WI38 (cell line): ENCODE measurements around the gene DISC1.

Source experiments
- H3K4me3 ChIP-seq: 2 replicates; pipeline ENCODE4 v1.5.1; 2011; ENCODE audit warnings: low read depth, mild to moderate bottlenecking, control low read depth, low read length
- CTCF ChIP-seq: IDR thresholded peaks from 2 replicates; pipeline ENCODE4 v1.5.1; 2012; ENCODE audit warnings: low read depth, mild to moderate bottlenecking, control low read depth, low read length

DISC1 gene

GRCh38 chr1:231606712-231607111 lies 19.9 kb upstream of the DISC1 start:
- H3K4me3 ChIP-seq, result no peak overlapping the region
- no peak for TF ChIP-seq CTCF

GRCh38 chr1:231610388-231610787 lies 16.2 kb upstream of the DISC1 start:
- H3K4me3 ChIP-seq, result no peak overlapping the region
- no peak for TF ChIP-seq CTCF

DNA sequence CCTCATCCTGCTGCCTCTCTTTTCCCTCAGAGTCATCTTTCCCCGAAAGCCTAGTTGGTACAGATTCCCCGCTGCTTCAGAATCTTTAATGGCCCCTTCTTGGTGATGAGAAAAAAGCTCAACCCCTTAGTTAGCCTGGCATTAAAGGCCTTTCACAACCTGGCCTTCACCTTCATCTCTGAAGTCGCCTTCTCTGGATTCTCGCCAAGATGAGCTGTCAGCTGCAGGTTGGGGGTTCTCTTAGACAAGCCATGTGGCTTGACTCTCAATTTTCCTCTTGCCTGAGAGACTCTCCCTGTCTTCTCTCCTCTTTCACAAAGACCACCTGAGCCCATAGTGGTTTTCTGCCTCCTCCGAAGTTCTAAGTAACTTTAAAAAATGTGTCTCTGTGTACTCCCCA lies 15.5 kb upstream of the DISC1 start:
- no peak for TF ChIP-seq CTCF
- no peak overlapping the region for H3K4me3 ChIP-seq

- no peak overlapping the region for H3K4me3 ChIP-seq
- TF ChIP-seq CTCF, result no peak
Observed at GRCh38 chr1:231611851-231612250, 14.7 kb upstream of the DISC1 start.

GRCh38 chr1:231612393-231613089 lies 14.0 kb upstream of the DISC1 start:
- no peak overlapping the region for H3K4me3 ChIP-seq
- TF ChIP-seq CTCF, result no peak

DNA sequence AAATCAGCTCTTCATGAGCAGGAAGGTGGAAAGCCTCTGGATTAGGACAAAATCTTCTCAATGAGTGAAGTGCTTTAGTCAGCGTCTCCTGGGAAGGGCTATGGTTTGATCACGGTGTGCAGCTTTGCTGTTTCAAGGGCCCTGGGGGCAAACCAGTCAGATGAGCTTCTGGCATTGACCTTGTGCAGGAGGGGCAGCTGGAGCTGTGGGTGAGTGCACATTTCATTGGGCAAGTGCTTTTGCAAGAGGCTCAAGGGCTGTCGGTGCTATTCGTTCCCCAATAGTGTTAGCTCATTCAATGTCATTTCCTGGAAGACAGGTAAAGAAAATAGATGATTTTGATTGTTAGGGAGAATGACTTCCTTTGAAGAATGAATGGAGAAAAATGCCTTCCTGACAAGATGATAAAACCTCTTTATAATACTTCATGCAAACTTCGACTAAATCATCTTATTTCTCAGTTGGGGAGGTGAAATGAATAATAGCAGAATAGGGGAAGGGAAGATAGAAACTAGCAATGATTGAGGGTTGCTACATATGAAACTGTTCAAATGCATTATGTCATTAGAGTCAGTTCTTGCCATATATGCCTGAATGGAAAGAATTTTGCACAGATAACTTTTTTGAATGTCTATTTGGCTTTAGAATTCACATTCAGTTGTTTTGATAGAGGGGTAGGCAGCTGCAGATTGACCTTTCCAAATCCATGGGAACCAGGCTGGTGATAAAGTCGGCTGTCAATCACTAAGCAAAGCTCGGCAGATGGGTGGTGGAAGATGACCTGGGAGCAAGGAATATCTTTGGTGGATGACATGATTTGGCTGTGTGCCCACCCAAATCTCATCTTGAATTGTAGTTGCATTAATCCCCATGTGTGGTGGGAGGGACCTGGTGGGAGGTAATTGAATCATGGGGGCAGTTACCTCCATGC lies 12.9 kb upstream of the DISC1 start:
- H3K4me3 ChIP-seq, result no peak overlapping the region
- no peak for TF ChIP-seq CTCF

- no peak overlapping the region for H3K4me3 ChIP-seq
- no peak for TF ChIP-seq CTCF
Observed at GRCh38 chr1:231616667-231617066, 9.9 kb upstream of the DISC1 start.
